Measurements from ENCODE around the gene TARBP1. TPM values are rescaled to one million over a fixed set of nuclear protein-coding genes. Genes with fewer than 3 reads are reported as not detected.

Gene TARBP1
- total and polyA plus RNA-seq, 12 donors: 9.2 to 79.7 (median 14.4) TPM

- Histone ChIP-seq H3K4me1 (replicated peaks in 1 of 2) (no peaks in the 10 kb centered on the region), H3K27ac (no peak overlapping the region), H3K4me3 (no peak overlapping the region), H3K9me3 (replicated peaks in 1 of 3) (no peaks in the 10 kb centered on the region), H3K36me3 (replicated peaks in 1 of 2) (peaks cover 0 to 5% of the 10 kb centered on the region in 2 donors), H3K27me3 (no peaks in the 10 kb centered on the region)
- WGBS, 4 donors: 97 to 98% (median 97%) methylated on average over 5 of the region's 5 CpGs
- DNase-seq: no peak
- TF ChIP-seq CTCF (IDR thresholded peaks at IDR 0.05) (no peak), POLR2A (IDR thresholded peaks at IDR 0.05) (no peak)
- intact Hi-C loops (cut with DNase I): no loop called here
Observed at GRCh38 chr1:234460652-234461051, 18.3 kb downstream of the TARBP1 start.

GRCh38 chr1:234458352-234459017 lies 20.5 kb downstream of the TARBP1 start:
- Histone ChIP-seq H3K36me3 (replicated peaks in 1 of 2) (no peaks in the 10 kb centered on the region), H3K4me3 (no peak overlapping the region), H3K27me3 (no peaks in the 10 kb centered on the region), H3K4me1 (replicated peaks in 1 of 2) (no peaks in the 10 kb centered on the region), H3K9me3 (replicated peaks in 1 of 3) (no peaks in the 10 kb centered on the region), H3K27ac (no peak overlapping the region)
- DNase-seq: no peak
- TF ChIP-seq CTCF (IDR thresholded peaks at IDR 0.05) (no peak), POLR2A (IDR thresholded peaks at IDR 0.05) (no peak)
- 85 to 93% (median 91%) methylated on average over 6 of the region's 6 CpGs for WGBS, 4 donors
- intact Hi-C loops (cut with DNase I): no loop called here

GRCh38 chr1:234454926-234455325 lies 24.1 kb downstream of the TARBP1 start:
- H3K4me1 ChIP-seq (replicated peaks in 1 of 2): no peaks in the 10 kb centered on the region
- no peak overlapping the region for H3K4me3 ChIP-seq
- intact Hi-C loops (cut with DNase I): no loop called here
- no peaks in the 10 kb centered on the region for H3K36me3 ChIP-seq (replicated peaks in 1 of 2)
- WGBS, 4 donors: 81 to 92% (median 85%) methylated on average over 6 of the region's 6 CpGs
- no peak for TF ChIP-seq CTCF (IDR thresholded peaks at IDR 0.05)
- TF ChIP-seq POLR2A (IDR thresholded peaks at IDR 0.05): no peak
- DNase-seq: no peak
- H3K9me3 ChIP-seq (replicated peaks in 1 of 3): no peaks in the 10 kb centered on the region
- H3K27me3 ChIP-seq: no peaks in the 10 kb centered on the region
- no peak overlapping the region for H3K27ac ChIP-seq

DNA sequence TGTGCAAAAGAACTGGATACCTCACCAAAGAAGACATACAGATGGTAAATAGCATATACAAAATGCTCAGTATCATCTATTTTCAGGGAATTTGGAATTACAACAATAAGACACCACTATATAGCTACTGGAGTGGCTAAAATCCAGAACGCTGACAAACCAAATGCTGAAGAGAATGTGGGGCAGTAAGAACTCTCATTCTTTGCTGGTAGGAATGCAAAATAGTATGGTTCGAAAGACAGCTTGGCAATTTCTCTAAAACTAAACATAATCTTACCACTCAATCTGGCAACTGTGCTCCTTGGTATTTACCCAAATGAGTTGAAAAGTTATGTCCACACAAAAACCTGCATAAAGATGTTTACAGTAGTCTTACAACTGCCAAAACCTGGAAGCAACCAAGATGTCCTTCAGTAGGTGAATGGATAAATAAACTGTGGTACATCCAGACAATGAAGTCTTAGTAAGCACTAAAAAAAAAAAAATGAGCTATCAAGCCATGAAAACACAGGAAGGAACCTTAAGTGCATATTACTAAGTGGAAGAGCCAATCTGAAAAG lies 26.5 kb downstream of the TARBP1 start:
- WGBS, 4 donors: 91 to 100% (median 96%) methylated on average over 2 of the region's 2 CpGs
- H3K9me3 ChIP-seq (replicated peaks in 1 of 3): no peaks in the 10 kb centered on the region
- no peak overlapping the region for H3K4me3 ChIP-seq
- H3K27me3 ChIP-seq: no peaks in the 10 kb centered on the region
- intact Hi-C loops (cut with DNase I): no loop called here
- H3K27ac ChIP-seq: no peak overlapping the region
- no peaks in the 10 kb centered on the region for H3K4me1 ChIP-seq (replicated peaks in 1 of 2)
- no peak for DNase-seq
- peaks cover 0 to 10% of the 10 kb centered on the region in 2 donors for H3K36me3 ChIP-seq (replicated peaks in 1 of 2)
- TF ChIP-seq CTCF (IDR thresholded peaks at IDR 0.05): no peak
- TF ChIP-seq POLR2A (IDR thresholded peaks at IDR 0.05): no peak

Measured in adrenal gland (tissue), 12 donors.